Peyer's patch (tissue), 4 donors: Measurements from ENCODE around the gene CDKAL1. TPM values are rescaled to one million over a fixed set of nuclear protein-coding genes. Genes with fewer than 3 reads are reported as not detected.
"Not testable (repeated sequence)": the region's sequence is repeated elsewhere in the genome, so short reads cannot be mapped to it uniquely, and the experiment has no call there.

Source experiments
- DNase-seq, 3 donors: peaks; one replicate each; pipeline ENCODE4 v3.0.0-alpha.2; 2017 to 2019
- H3K27ac ChIP-seq, 4 donors: fragments of 200-600 bp; sonication (generic); one replicate each; pipeline ENCODE4 v1.5.1; 2016 to 2019
- H3K27me3 ChIP-seq, 2 donors: fragments of 200-600 bp; sonication (generic); one replicate each; pipeline ENCODE4 v1.5.1; 2019
- H3K36me3 ChIP-seq, 3 donors: fragments of 200-600 bp; sonication (generic); one replicate each; pipeline ENCODE4 v1.5.1; 2016 to 2019
- H3K4me1 ChIP-seq, 4 donors: fragments of 200-600 bp; sonication (generic); one replicate each; pipeline ENCODE4 v1.5.1; 2016 to 2019
- H3K4me3 ChIP-seq, 4 donors: fragments of 200-600 bp; sonication (generic); 1 replicate in 3 of 4; 2 replicates in 1 of 4; pipeline ENCODE4 v1.5.1; 2016 to 2019; ENCODE audit warnings: mild to moderate bottlenecking in 1 of 4
- H3K9me3 ChIP-seq, 4 donors: fragments of 200-600 bp; sonication (generic); one replicate each; pipeline ENCODE4 v1.5.1; 2016 to 2019; ENCODE audit warnings: mild to moderate bottlenecking in 1 of 4
- POLR2A ChIP-seq, 2 donors: fragments of 450-650 bp; IDR thresholded peaks; one replicate each; pipeline ENCODE4 v1.5.1; 2017; ENCODE audit warnings: antibody characterized with exemption in 2 of 2, mild to moderate bottlenecking in 2 of 2, moderate library complexity in 2 of 2
- total RNA-seq, 4 donors: library from RNA; depleted of rRNA; stranded (reverse); fragments of >200 nt; gene quantifications; one replicate each; pipeline ENCODE4 v1.1.0, GENCODE V29; 2016
- TF ChIP-seq, protein P1 (sequence below), 6 experiments: fragments of 450-650 bp in 4 of 6; fragments of 200-600 bp in 2 of 6; sonication (generic) in 1 of 6; IDR thresholded peaks; one replicate each; pipeline ENCODE4 v1.5.1; 2017 to 2019; ENCODE audit warnings: antibody characterized with exemption in 6 of 6, mild to moderate bottlenecking in 3 of 6, moderate library complexity in 1 of 6

The CDKAL1 gene
- total RNA-seq, 4 donors from 2014 or later, result 10.3 to 31.4 (median 11.6) TPM

DNA sequence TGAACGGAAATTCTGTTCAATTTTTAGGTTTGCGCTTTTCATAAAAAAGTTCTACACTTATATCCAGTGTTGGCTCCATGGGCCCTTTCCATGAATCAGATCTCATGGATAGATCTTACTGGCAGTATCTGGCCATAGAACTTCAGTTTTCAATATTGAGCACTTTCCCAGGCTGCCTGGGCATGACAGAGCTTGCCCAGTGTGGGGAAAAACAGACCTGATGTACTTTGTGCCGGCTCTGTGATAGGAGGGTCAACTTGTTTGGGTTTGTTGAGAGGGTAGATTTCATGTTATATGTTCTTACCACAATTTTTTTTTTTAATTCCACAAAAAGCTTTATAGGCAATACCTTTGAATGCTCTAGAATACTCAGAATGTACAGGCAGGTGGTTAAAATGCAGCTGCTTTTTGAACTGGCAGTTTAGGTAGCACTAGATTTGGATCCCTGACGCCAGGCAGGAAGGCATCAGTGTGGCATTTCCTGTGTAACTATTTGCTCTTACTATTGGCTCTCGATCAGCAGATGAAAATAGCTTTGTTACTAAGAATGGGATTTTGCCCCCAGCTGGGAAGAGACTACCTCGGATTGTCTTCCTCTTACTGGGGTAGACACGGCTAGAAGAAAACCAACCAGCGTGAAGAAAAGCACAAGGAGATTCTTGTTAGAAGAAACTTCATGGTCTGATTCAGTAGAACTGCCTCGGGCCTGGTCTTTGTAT, 654.4 kb downstream of the CDKAL1 start:
- DNase-seq, result no peak
- H3K9me3 ChIP-seq, result no peaks in the 10 kb centered on the region
- no peak overlapping the region for H3K27ac ChIP-seq
- TF ChIP-seq, protein P1, sequence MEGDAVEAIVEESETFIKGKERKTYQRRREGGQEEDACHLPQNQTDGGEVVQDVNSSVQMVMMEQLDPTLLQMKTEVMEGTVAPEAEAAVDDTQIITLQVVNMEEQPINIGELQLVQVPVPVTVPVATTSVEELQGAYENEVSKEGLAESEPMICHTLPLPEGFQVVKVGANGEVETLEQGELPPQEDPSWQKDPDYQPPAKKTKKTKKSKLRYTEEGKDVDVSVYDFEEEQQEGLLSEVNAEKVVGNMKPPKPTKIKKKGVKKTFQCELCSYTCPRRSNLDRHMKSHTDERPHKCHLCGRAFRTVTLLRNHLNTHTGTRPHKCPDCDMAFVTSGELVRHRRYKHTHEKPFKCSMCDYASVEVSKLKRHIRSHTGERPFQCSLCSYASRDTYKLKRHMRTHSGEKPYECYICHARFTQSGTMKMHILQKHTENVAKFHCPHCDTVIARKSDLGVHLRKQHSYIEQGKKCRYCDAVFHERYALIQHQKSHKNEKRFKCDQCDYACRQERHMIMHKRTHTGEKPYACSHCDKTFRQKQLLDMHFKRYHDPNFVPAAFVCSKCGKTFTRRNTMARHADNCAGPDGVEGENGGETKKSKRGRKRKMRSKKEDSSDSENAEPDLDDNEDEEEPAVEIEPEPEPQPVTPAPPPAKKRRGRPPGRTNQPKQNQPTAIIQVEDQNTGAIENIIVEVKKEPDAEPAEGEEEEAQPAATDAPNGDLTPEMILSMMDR (IDR thresholded peaks at IDR 0.05), result no peak
- no peak for TF ChIP-seq POLR2A (IDR thresholded peaks at IDR 0.05)
- no peaks in the 10 kb centered on the region for H3K36me3 ChIP-seq
- no peaks in the 10 kb centered on the region for H3K4me1 ChIP-seq
- no peaks in the 10 kb centered on the region for H3K27me3 ChIP-seq
- no peak overlapping the region for H3K4me3 ChIP-seq

DNA sequence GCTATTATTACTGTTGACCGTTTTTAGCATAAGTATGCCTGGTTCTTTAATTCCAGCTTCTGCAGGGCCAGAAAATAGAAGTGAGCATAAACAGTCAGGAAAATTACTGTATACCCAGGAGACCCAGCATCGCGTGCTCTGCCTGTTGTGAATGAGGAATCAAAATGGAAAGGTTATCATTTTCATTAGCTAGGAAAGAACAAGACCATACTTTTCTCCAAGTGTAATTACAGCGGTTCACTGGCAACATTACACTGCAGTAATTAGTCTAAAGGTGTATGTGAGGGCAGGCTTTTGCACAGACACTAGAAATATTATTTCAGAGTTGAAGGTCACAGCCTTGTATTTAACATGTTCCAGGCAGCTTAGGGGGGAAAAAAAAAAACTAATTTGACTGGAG, 655.5 kb downstream of the CDKAL1 start:
- TF ChIP-seq, protein P1 (IDR thresholded peaks at IDR 0.05), result no peak
- no peak for TF ChIP-seq POLR2A (IDR thresholded peaks at IDR 0.05)
- no peak for DNase-seq
- Histone ChIP-seq H3K4me3 (no peak overlapping the region), H3K9me3 (no peaks in the 10 kb centered on the region), H3K36me3 (no peaks in the 10 kb centered on the region), H3K4me1 (no peaks in the 10 kb centered on the region), H3K27me3 (no peaks in the 10 kb centered on the region), H3K27ac (no peak overlapping the region)

DNA sequence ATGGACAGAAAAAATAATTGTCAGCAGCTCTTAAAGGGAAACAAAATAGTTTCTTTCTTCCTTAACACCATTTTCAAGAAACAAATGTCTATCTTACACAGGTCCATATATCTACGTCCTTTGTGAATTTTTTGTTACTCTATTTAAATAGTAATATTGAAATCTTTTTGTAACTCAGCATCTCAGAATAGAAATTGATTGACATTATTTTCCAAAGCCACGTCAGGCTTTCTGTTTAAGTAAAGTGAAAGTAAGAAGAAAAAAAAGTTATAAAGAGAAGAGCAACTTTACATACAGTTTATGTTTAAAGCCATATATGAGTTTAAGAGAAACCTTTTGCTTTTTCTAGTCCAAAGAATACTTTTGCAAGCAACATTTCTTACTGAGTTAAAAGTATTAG, 656.4 kb downstream of the CDKAL1 start:
- Histone ChIP-seq H3K9me3 (no peaks in the 10 kb centered on the region), H3K36me3 (no peaks in the 10 kb centered on the region), H3K27me3 (no peaks in the 10 kb centered on the region), H3K4me3 (no peak overlapping the region), H3K4me1 (no peaks in the 10 kb centered on the region), H3K27ac (no peak overlapping the region)
- TF ChIP-seq, protein P1 (IDR thresholded peaks at IDR 0.05), result no peak
- no peak for TF ChIP-seq POLR2A (IDR thresholded peaks at IDR 0.05)
- no peak for DNase-seq

DNA sequence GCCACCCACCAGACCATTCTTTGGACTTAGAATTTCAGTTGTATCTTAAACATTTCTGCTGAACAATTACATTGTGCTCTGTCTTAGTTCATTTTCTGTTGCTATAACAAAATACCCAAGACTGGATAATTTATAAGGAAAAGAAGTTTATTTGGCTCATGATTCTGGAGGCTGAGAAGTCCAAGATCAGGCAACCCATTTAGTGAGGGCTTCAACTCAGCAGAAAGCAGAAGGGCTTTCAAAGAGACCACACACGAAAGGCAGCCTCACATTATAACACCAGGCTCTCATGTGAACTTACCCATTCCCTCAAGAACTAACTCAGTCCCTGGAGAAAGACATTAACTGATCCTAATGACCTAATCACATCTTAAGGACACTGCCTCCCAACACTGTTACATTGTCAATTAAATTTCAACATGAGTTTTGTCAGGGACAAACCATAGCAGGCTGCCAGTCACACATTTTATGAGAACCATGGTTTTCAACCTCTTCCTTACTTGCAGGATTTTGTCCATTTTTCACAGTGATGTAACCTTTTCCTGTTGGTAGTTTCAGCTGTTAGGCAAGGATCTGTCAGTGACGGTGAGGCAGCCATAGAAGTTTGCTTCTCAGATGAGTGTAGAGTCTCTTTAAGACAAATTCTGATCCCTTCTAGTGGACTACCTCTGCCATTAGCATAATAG, 659.7 kb downstream of the CDKAL1 start:
- no peak for DNase-seq
- H3K9me3 ChIP-seq, result no peaks in the 10 kb centered on the region
- H3K4me1 ChIP-seq, result no peaks in the 10 kb centered on the region
- no peak for TF ChIP-seq POLR2A (IDR thresholded peaks at IDR 0.05)
- TF ChIP-seq, protein P1 (IDR thresholded peaks at IDR 0.05), result no peak
- H3K36me3 ChIP-seq, result no peaks in the 10 kb centered on the region
- H3K27ac ChIP-seq, result no peak overlapping the region
- no peak overlapping the region for H3K4me3 ChIP-seq
- no peaks in the 10 kb centered on the region for H3K27me3 ChIP-seq

DNA sequence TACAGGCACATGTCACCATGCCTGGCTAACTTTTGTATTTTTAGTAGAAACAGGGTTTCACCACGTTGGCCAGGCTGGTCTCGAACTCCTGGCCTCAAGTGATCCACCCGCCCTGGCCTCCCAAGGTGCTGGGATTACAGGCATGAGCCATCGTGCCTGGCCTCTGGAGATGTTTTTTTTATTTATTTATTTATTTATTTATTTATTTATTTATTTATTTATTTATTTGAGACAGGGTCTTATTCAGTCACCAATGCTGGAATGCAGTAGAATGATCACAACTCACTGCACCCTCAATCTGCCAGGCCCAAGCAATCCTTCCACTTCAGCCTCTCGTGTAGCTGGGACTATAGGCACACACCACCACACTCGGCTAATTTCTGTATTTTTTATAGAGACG, 661.0 kb downstream of the CDKAL1 start:
- not testable (repeated sequence) for H3K4me3 ChIP-seq, H3K27me3 ChIP-seq, H3K27ac ChIP-seq, H3K4me1 ChIP-seq, H3K9me3 ChIP-seq, DNase-seq, H3K36me3 ChIP-seq

DNA sequence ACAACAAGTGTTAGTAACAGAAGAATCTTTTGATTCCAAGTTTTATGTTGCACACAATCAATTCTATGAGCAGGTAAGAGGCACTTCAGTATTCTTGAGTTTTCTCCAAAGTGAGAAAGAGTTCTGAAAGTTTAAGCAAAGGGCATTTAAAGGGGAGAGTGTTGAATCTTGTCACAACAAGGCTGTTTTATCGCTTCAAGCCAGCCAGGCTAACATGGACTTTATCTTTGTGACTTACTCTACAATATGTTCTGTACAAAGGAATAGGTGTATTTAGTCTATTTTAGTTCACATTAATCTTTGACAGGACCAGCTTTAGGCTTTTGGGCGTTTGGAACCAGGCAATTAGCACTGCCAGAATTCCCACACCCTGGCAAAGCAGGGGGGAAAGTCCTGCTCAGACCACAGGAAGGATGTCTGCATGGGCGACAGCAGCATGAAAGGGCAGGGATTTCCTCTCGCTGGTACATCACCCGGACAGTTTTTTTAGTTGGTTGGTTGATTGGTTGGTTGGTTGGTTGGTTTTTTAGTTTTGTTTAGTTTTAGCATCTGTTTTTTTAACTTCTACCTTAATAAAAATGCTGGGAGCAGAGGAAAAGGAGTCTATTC, 663.9 kb downstream of the CDKAL1 start:
- Histone ChIP-seq H3K4me1 (no peaks in the 10 kb centered on the region), H3K4me3 (no peak overlapping the region), H3K27me3 (no peaks in the 10 kb centered on the region), H3K27ac (no peak overlapping the region), H3K9me3 (no peaks in the 10 kb centered on the region), H3K36me3 (no peaks in the 10 kb centered on the region)
- TF ChIP-seq, protein P1 (IDR thresholded peaks at IDR 0.05), result no peak
- no peak for TF ChIP-seq POLR2A (IDR thresholded peaks at IDR 0.05)
- DNase-seq, result no peak
